SW480 (cell line): ENCODE data around the gene AKAP10.
"Not testable (repeated sequence)": the region's sequence is repeated elsewhere in the genome, so short reads cannot be mapped to it uniquely, and the experiment has no call there.

Experiments used
- DNase-seq: peaks from one replicate; pipeline ENCODE4 v3.0.0-alpha.2; 2016; ENCODE audit warnings: low spot score

Gene AKAP10

DNA sequence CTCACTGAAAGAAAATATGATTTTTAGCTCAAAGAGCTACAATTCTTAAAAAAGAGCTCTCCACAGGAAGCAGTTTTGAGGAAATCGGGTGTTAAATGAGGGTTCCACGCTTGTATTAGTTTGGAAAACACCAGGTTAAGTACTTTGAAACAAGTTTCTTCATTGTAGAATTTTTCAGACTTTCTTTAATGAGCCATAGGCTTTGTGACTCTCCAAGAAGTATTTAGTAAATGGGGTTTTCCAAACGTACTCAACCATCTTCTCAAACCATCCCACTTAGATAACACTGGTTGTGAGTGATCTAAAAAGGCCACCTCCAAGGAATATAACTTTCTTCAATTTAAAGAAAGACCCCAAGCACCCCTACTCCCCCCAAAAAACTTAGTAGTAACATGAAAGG lies 112.6 kb downstream of the AKAP10 start:
- no peak for DNase-seq

DNA sequence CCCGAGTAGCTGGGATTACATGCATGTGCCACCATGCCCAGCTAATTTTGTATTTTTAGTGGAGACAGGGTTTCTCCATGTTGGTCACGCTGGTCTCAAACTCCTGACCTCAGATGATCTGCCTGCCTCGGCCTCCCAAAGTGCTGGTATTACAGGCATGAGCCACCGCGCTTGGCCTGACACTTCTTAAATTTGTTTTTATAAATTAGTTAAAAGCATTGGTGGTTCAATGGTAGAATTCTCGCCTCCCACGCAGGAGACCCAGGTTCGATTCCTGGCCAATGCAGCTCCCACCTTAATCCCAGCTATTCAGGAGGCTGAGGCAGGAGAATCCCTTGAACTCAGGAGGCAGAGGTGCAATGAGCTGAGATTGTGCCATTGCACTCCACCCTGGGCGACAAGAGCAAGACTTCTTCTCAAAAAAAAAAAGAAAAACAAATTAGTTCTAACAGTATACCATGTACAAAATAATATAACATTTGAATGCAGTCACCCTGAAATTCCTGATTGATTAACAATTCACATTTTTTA lies 116.9 kb downstream of the AKAP10 start:
- DNase-seq: not testable (repeated sequence)

DNA sequence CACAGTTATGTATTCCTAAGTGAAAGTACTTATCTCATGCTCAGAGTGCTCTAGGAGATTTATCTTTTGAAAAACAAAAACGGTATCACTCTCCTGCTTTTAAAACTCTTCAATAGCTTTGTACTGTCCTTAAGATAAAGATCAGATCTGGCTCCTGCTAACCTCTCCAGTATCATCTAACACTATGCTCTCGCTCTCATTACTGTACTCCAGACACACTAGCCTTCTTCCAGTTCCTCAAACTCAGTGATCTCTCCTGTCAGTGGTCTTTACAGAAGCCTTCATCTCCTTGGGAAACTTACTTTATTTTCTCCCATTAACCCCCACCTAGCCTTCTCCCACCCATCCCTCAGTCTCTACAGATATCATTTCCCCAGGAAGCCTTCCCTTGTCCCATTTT lies 120.0 kb downstream of the AKAP10 start:
- no peak for DNase-seq
